HepG2 (cell line): ENCODE measurements around the gene DNMBP. TPM values are rescaled to one million over a fixed set of nuclear protein-coding genes. Genes with fewer than 3 reads are reported as not detected.

Experiments used
- FOXP4 ChIP-seq: sonication (generic); formaldehyde crosslinking; IDR thresholded peaks from 2 replicates; pipeline ENCODE4 v1.4.0; 2020; ENCODE audit warnings: missing genetic modification reagents
- HMG20A ChIP-seq: IDR thresholded peaks from 2 replicates; pipeline ENCODE4 v1.6.1; 2016; ENCODE audit warnings: borderline replicate concordance
- KDM3A ChIP-seq: IDR thresholded peaks from 2 replicates; pipeline ENCODE4 v1.6.1; 2018; ENCODE audit warnings: low read depth, missing compliant biosample characterization
- MTERF4 ChIP-seq: sonication (generic); formaldehyde crosslinking; IDR thresholded peaks from 2 replicates; pipeline ENCODE4 v1.8.0; 2023; ENCODE audit warnings: mild to moderate bottlenecking, missing genetic modification reagents
- ZFP90 ChIP-seq: sonication (generic); formaldehyde crosslinking; IDR thresholded peaks from 2 replicates; pipeline ENCODE4 v1.8.0; 2022; ENCODE audit warnings: missing genetic modification reagents, mild to moderate bottlenecking, inconsistent platforms, borderline replicate concordance
- ZMYM2 ChIP-seq: sonication (generic); formaldehyde crosslinking; IDR thresholded peaks from 2 replicates; pipeline ENCODE4 v1.8.0; 2022; ENCODE audit warnings: mild to moderate bottlenecking, missing genetic modification reagents
- ZNF335 ChIP-seq: sonication (generic); formaldehyde crosslinking; IDR thresholded peaks from 2 replicates; pipeline ENCODE4 v1.4.0; 2020; ENCODE audit warnings: missing genetic modification reagents
- ZNF609 ChIP-seq: sonication (generic); formaldehyde crosslinking; IDR thresholded peaks from 2 replicates; pipeline ENCODE4 v1.4.0; 2020; ENCODE audit warnings: mild to moderate bottlenecking, missing genetic modification reagents, borderline replicate concordance
- ZNF644 ChIP-seq: IDR thresholded peaks from 2 replicates; pipeline ENCODE4 v1.6.1; 2016; ENCODE audit warnings: low read depth
- ZNF660 ChIP-seq: sonication (generic); formaldehyde crosslinking; IDR thresholded peaks from 2 replicates; pipeline ENCODE4 v1.5.1; 2020; ENCODE audit warnings: mild to moderate bottlenecking, low read depth, missing genetic modification reagents, borderline replicate concordance
- polyA plus RNA-seq, 8 experiments: library from polyadenylated mRNA; depleted of rRNA in 3 of 8; stranded (reverse) in 7 of 8; unstranded in 1 of 8; fragments of >200 nt; fragmentation: Illumina TruSeq in 4 of 8; extraction: Trizol in 4 of 8; gene quantifications; 2 replicates each; pipeline versions ENCODE4 v1.2.1 to v1.2.3, GENCODE V29; 2011 to 2016; ENCODE audit warnings: low read depth in 4 of 8, missing spikeins in 1 of 8, mixed read lengths in 1 of 8; ENCODE audit not compliant: insufficient read depth in 1 of 8
- total RNA-seq, 5 experiments: library from RNA; depleted of rRNA; stranded (reverse); fragments of >200 nt; fragmentation: Illumina TruSeq; extraction: Trizol; gene quantifications; 2 replicates each; pipeline ENCODE4 v1.2.3, GENCODE V29; 2016; ENCODE audit warnings: low read depth in 1 of 5
- TF ChIP-seq, protein P1 (sequence below): sonication (generic); formaldehyde crosslinking; IDR thresholded peaks from 2 replicates; pipeline ENCODE4 v1.9.0; 2022; ENCODE audit warnings: low read depth, missing genetic modification reagents
- TF ChIP-seq, protein P2 (sequence below): sonication (generic); formaldehyde crosslinking; IDR thresholded peaks from 2 replicates; pipeline ENCODE4 v1.4.0; 2020; ENCODE audit warnings: missing genetic modification reagents
- TF ChIP-seq, protein P3 (sequence below): IDR thresholded peaks from 2 replicates; pipeline ENCODE4 v1.6.1; 2016; ENCODE audit warnings: low read depth

DNMBP gene
- total and polyA plus RNA-seq, 2 of the 13 experiments (the other 11 are each of a cell fraction or from before 2014, with no cell fraction given), result 3.6 to 6.3 TPM

DNA sequence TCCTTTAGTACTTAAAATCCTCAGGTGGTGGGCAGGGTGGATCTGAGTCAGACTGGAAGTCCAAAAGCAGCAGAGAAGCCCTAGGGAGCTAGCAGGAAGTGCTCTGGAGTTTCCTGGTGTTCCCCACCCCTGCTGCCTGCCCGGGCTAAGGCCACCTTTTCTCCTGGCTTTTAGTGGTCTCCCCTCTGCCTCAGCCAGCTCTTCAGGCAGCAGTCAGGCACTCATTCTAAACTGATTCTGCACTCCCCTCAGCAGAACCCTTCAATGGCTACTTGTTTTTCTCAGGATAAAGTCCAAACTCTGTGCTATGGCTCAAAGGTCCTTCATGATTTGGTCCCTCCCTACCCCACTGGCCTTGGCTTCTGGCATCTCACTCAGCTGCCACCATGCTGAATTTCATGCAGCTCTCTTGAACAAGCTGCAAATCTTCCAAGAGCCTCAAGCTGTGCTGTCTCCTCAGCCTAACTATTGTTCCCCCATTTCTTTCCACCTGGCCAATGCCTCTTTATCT, 28.9 kb upstream of the DNMBP start (continued):
- TF ChIP-seq, protein P1, sequence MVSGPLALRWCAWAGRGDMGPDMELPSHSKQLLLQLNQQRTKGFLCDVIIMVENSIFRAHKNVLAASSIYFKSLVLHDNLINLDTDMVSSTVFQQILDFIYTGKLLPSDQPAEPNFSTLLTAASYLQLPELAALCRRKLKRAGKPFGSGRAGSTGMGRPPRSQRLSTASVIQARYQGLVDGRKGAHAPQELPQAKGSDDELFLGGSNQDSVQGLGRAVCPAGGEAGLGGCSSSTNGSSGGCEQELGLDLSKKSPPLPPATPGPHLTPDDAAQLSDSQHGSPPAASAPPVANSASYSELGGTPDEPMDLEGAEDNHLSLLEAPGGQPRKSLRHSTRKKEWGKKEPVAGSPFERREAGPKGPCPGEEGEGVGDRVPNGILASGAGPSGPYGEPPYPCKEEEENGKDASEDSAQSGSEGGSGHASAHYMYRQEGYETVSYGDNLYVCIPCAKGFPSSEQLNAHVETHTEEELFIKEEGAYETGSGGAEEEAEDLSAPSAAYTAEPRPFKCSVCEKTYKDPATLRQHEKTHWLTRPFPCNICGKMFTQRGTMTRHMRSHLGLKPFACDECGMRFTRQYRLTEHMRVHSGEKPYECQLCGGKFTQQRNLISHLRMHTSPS (CRISPR knock-in tag), result 0 out of 2 replicates have a peak, but pooled peaks have one; percentile 39
- TF ChIP-seq KDM3A (CRISPR knock-in tag) (0 out of 2 replicates have a peak, but pooled peaks have one; percentile 18), ZFP90 (CRISPR knock-in tag) (no peak), ZMYM2 (CRISPR knock-in tag) (peak; percentile 80; the same call in 1 of the 2 replicates), ZNF335 (CRISPR knock-in tag) (peak; percentile 64; the same call in 1 of the 2 replicates), ZNF644 (CRISPR knock-in tag) (peak; percentile 99), MTERF4 (CRISPR knock-in tag) (0 out of 2 replicates have a peak, but pooled peaks have one; percentile 72), HMG20A (peak; percentile 19; the same call in 1 of the 2 replicates), ZNF609 (CRISPR knock-in tag) (peak; percentile 43; the same call in 1 of the 2 replicates), FOXP4 (CRISPR knock-in tag) (0 out of 2 replicates have a peak, but pooled peaks have one; percentile 31), ZNF660 (CRISPR knock-in tag) (no peak)
- TF ChIP-seq, protein P2, sequence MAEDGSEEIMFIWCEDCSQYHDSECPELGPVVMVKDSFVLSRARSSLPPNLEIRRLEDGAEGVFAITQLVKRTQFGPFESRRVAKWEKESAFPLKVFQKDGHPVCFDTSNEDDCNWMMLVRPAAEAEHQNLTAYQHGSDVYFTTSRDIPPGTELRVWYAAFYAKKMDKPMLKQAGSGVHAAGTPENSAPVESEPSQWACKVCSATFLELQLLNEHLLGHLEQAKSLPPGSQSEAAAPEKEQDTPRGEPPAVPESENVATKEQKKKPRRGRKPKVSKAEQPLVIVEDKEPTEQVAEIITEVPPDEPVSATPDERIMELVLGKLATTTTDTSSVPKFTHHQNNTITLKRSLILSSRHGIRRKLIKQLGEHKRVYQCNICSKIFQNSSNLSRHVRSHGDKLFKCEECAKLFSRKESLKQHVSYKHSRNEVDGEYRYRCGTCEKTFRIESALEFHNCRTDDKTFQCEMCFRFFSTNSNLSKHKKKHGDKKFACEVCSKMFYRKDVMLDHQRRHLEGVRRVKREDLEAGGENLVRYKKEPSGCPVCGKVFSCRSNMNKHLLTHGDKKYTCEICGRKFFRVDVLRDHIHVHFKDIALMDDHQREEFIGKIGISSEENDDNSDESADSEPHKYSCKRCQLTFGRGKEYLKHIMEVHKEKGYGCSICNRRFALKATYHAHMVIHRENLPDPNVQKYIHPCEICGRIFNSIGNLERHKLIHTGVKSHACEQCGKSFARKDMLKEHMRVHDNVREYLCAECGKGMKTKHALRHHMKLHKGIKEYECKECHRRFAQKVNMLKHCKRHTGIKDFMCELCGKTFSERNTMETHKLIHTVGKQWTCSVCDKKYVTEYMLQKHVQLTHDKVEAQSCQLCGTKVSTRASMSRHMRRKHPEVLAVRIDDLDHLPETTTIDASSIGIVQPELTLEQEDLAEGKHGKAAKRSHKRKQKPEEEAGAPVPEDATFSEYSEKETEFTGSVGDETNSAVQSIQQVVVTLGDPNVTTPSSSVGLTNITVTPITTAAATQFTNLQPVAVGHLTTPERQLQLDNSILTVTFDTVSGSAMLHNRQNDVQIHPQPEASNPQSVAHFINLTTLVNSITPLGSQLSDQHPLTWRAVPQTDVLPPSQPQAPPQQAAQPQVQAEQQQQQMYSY (CRISPR knock-in tag), result no peak
- TF ChIP-seq, protein P3, sequence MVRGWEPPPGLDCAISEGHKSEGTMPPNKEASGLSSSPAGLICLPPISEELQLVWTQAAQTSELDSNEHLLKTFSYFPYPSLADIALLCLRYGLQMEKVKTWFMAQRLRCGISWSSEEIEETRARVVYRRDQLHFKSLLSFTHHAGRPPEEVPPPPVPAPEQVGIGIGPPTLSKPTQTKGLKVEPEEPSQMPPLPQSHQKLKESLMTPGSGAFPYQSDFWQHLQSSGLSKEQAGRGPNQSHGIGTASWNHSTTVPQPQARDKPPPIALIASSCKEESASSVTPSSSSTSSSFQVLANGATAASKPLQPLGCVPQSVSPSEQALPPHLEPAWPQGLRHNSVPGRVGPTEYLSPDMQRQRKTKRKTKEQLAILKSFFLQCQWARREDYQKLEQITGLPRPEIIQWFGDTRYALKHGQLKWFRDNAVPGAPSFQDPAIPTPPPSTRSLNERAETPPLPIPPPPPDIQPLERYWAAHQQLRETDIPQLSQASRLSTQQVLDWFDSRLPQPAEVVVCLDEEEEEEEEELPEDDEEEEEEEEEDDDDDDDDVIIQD, result peak; percentile 69; the same call in 1 of the 2 replicates
